Ecto neural progenitor cell (in vitro differentiated cells): ENCODE measurements around the gene PAPSS1.
A peak's percentile ranks its signal among the peaks of the same experiment; 100 is the strongest.
"Not testable (repeated sequence)": the region's sequence is repeated elsewhere in the genome, so short reads cannot be mapped to it uniquely, and the experiment has no call there.

Experiments used
- DNase-seq: peaks from one replicate; pipeline ENCODE4 v3.0.0-alpha.2; 2018; ENCODE audit warnings: low spot score

PAPSS1 gene

DNA sequence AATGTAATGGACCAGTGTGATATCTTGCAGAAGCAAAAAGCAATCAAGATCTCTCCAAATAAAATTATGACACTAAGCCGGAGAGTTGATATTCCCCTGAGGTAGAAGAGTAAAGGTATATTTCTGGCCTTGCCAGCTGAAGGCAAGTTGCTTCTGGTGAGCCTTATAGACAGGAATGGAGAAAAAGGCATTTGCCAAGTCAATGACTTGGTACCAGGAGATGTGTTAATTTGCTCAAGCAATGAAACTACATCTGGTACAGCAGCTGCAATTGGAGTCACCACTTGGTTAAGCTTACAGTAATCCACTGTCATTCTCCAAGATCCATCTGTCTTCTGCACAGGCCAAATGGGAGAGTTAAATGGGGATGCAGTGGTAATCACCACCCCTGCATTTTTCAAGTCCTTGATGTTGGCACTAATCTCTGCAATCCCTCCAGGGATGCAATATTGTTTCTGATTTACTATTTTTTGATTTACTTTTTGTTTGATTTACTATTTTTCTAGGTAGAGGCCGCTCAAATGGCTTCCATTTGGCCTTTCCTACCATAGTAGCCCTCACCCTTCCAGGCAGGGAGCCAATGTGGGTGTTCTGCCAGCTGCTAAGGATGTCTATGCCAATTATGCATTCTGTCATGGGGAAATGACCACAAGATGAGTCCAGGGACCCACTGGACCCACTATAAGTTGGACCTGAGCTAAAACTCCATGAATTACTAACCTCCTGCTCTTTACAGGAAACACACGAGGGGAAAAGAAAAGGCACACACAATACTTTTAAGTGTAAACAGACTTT is 6.3 kb upstream of the PAPSS1 start:
- not testable (repeated sequence) for DNase-seq

DNA sequence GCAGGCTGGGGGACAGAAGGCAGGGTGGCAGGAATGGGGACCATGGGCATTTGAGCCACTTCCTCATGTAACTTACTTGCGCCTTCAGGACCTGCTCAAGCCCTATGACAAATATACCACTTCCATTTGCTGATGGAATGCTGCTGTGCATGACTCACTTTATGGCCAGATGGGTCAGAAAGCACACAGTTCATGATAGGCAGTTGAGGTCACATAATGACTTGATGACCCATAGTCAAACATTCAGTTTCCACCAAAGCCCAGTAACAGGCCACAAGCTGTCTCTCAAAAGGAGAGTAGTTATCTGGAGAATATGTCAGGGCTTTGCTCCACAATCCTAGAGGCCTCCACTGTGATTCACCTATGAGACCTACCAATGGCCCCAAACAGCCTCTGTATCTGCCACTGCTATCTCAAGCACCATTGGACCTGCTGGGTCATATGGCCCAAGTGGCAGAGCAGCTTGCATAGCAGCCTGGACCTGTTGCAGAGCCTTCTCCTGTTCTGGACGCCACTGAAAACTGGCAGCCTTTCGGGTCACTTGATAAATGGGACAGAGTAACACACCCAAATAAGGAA is 5.3 kb upstream of the PAPSS1 start:
- no peak for DNase-seq

DNA sequence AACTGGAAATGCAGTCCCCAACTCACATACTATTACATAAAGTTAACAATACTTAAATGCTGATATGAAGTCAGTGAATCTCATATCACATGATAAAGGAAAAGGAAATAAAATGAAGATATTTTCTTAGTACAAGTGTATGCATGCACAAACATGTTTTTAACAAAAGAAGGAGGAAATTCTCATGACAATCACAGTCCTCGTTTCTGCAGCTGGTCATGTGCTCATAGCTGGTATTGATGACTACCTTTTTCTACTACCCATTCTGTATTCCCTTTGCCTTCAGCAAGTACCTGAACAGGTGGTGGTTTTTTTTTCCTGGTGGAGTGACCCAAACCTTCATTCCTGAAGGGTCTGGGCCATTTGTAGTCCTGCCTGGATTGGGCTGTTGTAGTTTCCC is 3.3 kb upstream of the PAPSS1 start:
- DNase-seq, result not testable (repeated sequence)

DNA sequence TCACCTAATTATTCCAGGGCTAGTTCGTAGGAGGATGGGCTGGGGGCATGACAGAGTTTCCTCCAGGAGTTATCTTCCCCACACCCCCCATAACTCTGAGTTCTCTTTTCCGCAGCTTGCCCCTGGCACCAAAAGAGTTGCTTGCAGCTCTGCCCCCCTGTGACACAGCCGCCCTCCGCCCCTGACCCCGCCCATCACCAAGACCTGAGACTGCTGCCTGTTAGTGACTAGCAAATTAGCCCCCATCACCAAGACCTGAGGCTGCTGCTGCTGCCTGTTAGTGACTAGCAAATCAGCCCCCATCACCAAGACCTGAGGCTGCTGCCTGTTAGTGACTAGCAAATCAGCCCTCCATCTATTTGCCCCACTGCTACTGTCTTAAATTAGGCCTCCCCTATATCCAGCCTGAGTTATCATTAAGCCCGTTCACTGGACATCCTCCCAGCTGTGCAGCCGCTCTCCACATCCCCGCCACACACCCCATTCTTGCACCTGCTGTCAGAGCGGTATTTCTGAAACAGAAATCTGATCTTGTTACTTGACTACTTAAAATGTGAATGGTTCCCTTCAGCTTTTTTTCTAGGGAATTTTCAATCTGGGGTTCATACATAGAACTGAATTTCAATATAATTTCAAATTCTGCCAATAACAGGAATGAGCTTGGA is 1.5 kb upstream of the PAPSS1 start:
- DNase-seq, result peak; percentile 62

DNA sequence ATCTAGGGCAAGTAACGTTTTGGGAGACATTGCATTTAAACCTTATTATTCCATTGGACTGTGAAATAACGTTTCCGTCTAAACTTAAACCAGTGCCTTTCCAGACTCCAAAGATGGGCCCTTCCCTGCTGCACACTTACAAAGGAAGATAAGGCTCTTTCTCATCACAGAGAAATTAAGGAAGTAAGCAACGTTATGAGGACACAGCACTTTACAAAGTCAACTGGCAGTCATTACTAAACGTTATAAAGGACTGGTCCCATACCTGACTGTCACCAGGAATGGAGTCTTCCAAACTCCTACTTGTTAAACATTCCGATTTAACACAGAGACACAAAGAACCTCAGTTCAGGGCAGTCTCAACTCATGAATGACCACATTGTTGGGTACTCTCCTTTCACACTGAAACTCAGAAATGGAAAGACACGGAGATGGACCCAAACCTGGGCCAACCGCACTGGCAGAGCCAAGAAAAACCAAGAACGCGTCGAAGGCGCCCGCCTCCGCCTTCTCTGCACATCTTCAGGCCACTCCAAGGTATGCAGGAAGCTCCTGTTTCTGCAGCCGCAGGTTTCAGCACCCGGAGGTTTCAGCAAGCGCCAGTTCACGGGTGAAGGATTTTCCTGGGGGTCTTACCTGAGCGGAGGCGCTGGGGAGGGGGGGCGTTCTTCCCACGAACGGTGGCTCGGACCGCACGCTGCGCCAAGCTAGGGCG is 670 bp downstream of the PAPSS1 start:
- DNase-seq, result no peak

DNA sequence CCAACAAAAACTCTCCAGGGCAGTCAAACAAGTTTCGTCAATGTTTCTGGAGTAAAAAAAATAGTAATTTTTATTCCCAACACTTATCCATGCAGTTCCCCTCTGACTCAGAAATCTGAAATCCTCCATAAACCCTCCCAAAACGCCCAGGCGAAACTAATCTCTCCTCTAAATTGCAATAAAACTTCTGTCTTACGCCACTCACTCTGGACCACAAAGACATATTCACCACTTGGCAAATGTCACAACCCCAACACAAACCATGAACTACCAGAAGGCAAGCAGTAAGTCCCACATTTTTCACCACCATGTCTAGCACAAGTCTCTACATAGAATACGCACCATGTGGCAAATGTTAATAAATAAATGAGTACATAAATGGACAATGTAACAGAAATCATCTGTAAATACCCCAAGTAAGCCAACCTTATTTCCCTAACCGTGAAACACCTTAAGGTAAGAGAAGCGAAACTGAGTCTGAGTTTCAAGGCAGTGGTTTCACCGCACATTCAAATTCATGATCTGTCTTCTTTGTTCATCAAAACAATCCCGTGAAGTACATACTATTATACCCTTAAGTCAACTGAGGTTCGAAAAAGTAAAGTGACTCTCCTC is 1.6 kb downstream of the PAPSS1 start:
- DNase-seq, result no peak

DNA sequence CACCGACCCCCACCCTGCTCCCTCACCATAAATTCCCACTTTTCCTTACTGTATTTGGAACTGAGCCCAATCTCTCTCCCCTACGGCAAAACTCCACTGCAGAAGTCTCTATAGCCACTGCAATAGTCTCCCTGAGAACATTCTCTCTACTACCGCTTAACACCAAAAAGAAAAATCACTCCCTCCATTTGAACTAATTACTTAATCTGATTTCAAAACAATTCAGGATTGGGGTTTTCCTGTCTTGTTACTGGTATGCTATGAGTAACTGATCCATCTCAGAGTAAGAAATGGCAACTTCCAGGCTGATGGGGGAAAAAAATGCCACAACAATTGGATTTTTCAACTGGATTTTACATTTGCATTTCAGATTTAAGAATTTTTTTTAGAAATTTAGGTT is 5.8 kb downstream of the PAPSS1 start:
- no peak for DNase-seq

DNA sequence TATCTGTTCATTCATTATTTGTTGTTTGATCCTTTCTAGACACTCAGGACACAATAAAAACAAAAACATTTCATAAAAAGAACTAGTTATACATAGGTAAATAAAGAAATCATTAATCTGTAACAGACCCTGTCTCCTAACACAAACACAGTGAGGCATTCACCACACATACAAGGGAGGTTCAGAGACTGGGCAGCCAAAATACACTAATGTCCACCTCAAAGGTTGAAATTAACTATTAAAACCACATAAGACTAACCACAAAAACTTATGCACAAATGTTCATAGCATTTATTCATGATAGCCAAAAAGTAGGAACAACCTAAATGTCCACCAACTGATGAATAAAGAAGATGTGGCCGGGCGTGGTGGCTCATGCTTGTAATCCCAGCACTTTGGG is 7.8 kb downstream of the PAPSS1 start:
- DNase-seq, result no peak

DNA sequence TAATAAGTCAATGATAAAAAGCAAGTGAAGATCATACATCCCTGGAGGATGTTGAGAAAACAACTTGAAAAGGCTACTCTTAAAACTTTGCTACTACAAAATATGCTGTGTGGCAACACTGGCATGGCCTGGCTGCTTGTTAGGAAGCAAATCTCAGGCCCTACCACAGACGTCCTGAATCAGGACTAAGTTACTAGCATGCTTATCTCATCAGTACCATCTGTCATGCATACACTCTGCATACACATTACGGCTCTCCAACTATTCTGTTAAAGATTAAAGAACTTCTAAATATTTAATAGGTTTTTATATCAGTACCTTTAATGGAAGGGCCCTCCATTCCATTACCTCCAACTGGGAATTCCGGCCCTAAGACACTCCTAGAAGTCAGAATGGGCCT is 8.2 kb downstream of the PAPSS1 start:
- no peak for DNase-seq

DNA sequence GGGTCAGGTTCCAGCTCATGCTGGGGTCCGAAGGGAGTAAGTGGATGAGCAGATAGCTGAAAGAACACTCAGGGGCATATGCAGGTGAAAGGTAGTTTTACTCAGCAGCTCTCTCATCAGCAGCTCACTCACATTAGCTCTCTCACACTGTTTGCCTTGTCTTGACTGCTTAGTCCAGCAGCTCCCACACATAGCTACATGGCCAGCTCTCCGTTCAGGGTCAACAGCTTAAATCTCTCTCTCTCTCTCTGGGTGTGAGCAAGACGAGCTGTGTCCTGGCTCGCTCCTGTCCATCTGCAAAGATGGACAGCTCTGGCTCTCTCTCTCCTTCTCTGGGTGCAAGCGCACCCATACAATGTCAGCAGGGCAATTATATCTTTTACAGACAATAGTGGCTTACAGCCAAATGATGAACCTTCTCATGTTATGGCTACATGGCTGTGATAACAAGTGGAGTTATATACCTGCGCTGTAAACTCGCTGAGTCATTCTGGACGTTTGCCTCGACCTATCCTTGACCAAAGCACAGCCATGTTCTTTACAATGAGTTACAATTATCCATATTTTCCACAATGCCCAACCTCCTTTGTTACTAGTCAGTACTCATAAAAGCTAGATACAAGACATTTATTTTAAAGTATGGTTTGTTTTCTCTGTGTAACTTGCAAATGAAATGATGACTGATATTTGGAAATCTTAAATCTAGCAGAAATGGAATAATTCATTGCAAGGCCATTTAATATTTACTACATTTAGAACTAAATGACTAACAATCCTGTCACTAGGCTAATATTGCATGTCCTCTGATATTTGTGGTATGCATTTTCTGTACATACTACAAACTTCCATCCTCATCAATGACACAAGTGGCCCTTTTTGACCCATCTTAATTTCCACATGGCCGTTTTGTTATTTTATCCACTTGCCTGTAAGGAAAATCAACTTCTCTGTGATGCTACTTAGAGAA is 9.3 kb downstream of the PAPSS1 start:
- DNase-seq, result no peak

DNA sequence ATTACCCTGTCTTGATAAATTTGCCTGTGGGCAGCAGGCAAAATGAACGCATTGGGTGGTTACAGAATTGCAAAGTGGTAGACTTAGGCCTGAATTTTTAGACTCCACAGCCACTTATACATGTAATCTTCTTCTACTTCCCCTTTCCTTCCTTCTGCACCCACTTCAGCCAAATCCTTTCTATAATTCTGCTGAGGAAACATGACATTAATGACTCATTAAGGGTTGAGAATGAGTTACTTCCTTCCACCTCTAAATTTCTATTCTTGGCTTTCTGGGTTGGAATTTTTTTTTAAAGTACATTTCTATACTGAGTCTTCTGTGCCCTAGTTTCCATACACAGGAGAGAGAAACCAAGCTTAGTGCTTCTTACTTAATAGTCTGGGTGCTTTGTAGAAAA is 10.1 kb downstream of the PAPSS1 start:
- DNase-seq, result no peak

DNA sequence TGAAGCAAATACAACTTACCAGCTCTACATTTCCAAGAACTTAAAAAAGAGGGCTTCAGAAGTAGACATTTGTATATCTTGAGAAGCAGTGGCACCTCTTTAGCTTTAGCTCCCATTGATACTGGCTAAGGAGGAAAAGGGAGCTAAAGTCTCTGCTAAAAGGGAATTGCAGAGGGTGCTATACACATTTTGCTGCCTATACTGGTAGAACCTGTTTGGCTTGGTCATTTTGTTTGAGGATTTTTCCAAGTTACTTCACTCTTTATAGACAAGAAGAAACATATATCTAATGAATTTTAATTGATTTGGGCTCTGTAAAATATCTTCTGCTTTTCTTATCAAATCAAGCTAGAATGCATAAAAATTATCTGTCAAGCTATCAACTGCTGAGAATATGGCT is 11.8 kb downstream of the PAPSS1 start:
- DNase-seq, result no peak

DNA sequence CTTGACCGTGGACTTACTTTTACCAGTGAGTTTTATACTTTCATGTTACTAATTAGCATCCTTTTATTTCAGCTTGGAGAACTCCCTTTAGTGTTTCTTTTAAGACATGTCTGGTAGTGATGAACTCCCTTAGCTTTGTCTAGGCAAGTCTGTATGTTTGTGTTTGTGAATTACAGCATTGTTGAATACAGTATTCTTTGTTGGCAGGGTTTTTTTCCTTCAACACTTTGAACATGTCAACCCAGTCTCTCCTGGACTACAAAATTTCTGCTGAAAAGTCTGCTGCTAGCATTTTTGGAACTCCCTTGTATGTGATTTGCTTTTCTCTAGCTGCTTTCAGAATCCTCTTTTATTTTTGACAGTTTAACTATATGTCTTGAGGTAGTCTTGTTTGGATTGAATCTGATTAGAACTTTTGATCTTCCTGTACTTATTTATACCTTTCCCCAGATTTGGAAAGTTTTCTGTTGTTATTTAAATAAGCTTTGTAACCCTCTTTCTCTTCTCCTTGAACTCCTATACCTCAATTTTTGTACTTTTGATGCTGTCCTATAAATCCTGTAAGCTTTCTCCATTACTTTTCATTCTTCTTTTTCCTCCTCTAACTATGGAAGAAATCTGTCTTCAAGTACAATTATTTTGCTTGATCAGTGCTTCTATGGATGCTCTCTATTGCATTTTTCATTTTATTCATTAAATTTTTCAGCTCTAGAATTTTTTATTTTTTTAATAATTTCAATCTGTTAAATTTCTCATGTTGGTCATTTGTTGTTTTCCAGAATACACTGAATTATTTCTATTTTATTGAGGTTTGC is 14.1 kb downstream of the PAPSS1 start:
- DNase-seq, result no peak

DNA sequence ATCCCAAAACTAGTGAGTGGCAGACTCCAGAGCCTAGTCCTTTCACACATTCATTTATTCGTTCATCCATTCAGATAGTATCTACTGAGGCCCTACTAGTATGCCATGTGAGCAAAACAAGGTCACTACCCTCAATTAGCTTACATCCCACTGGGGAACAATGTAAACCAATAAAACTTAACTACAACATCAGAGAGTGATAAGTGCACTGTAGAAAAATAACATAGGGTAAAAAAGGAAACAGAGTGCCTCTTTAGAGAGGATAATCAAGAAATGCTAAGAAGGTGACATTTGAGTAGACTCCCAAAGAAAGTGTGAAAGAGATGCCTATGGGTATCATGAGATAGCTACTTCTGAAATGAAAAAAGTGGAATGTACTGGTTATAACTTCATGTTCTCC is 18.5 kb downstream of the PAPSS1 start:
- no peak for DNase-seq

DNA sequence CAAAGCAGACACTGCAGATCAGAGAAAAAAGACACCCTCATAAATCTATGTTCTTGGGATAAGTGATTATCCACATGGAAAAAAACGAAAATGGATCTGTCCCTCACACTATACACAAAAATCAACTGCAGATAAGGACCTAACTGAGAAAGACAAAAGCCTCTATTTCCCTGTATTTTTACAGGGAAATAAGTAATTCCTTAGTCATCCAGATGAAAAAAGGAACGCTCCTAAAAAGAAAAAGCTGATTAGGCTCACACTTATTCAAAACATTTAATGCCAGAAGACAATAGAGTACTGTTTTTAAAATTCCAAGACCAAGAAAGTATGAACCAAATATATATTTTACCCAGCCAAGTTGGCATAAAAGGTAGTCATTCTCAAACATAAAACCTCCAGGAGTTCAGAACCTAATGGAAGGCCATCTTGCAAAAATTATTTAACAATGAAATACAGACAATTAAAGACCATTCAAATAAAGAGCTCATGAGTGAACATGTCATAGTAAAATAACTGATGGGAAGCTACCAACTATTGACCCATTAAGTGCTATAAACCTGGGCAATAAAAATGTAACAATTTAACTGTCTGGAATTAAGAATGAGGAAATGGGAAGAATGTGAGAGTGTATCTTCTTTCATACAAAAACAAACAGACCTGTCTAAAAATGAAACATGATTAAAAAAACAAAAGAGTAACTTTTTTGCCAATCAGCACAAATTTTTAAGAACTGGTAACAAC is 20.4 kb downstream of the PAPSS1 start:
- DNase-seq, result no peak

DNA sequence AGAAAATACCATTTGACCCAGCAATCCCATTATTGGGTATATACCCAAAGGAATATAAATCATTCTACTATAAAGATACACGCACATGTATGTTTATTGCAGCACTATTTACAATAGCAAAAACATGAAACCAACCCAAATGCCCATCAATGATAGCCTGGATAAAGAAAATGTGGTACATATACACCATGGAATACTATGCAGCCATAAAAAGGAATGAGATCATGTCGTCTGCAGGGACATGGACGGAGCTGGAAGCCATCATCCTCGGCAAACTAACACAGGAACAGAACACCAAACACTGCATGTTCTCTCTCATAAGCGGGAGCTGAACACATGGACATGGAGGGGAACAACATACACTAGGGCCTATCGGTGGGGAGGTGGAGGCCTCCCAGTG is 23.8 kb downstream of the PAPSS1 start:
- not testable (repeated sequence) for DNase-seq

DNA sequence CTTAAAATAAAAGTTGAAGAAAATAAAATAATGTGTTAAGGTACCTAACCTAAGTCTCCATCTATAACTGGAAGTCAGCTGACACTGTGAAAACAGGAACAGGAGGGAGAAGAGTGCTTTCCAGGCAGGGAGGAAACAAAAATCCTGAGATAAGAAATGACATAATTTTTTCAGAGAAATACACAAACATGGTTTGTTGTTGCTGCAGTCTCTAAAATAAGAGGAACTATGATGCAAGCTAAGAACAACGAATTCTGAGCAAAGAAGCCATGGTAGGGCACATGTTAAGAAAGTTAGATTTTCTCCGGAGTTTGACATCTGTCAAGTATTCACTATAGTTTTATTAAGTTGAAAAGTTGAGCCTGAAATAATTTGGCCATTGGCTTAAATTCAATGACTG is 26.9 kb downstream of the PAPSS1 start:
- no peak for DNase-seq

DNA sequence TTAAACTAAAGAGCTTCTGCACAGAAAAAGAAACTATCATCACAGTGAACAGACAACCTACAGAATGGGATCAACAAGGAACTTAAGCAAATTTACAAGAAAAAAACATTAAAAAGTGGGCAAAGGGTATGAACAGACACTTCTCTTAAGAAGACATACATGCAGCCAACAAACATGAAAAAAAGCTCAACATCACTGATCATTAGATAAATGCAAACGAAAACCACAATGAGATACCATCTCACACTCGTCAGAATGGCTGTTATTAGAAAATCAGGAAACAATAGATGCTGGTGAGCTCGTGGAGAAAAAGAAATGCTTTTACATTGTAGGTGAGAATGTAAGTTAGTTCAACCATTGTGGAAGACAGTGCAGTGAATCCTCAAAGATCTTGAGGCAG is 27.8 kb downstream of the PAPSS1 start:
- DNase-seq, result no peak

DNA sequence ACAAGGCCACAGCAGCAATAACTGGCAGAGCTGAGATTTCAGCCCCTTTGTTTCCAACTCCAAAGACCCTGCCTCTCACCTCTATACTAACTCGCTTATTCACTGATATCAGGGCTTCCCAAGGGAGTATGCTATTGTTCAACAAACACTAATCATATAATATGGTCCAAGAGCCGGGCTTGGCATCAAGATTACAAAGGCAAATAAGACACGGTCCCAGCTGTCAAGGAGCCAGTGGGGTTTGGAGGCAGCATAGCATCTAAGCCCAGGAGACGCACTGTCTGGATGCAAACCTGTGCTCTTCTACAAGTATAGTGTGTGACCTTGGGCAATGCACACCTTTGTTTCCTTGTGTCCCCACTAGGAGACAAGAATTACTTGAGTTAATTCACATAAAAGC is 28.7 kb downstream of the PAPSS1 start:
- no peak for DNase-seq
